Bronchial smooth muscle cell (primary cell): ENCODE results near the gene TTC36. TPM values are rescaled to one million over a fixed set of nuclear protein-coding genes. Genes with fewer than 3 reads are reported as not detected.

ENCODE experiments used
- total RNA-seq: library from RNA; depleted of rRNA; stranded (reverse); fragments of >200 nt; gene quantifications from 2 replicates; pipeline ENCODE4 v1.2.1, GENCODE V29; 2014

The TTC36 gene
- 0.79 TPM in 1 of 2 replicates, not detected in the other for total RNA-seq

GRCh38 chr11:118527109-118527508 lies at the start of gene TTC36:
Gene TTC36 (plus strand): TSS chr11:118527474. CDS start chr11:118527495, 21 bp downstream.

GRCh38 chr11:118530683-118531596 lies 3.7 kb downstream of the TTC36 start, which contains the start of gene TMEM25:
Gene TMEM25 (plus strand): TSS chr11:118531192. CDS start chr11:118531802, 610 bp downstream.

GRCh38 chr11:118572061-118572980 lies 45.0 kb downstream of the TTC36 start, which contains the start of gene ARCN1:
Gene ARCN1 (plus strand): TSS chr11:118572409. CDS start chr11:118572548, 139 bp downstream.

Other genes with a start within 250 kb of the TTC36 start
- gene CD3E, start 222.7 kb upstream of the TTC36 start, total RNA-seq: not detected in 2 replicates
- not detected in 2 replicates for gene CD3D, start 184.8 kb upstream of the TTC36 start, total RNA-seq
- gene CD3G, start 183.1 kb upstream of the TTC36 start, total RNA-seq: not detected in 2 replicates
- gene UBE4A, start 167.9 kb upstream of the TTC36 start, total RNA-seq: 20.3 and 25.7 TPM in 2 replicates
- gene ATP5MG, start 125.9 kb upstream of the TTC36 start, total RNA-seq: 135 and 157 TPM in 2 replicates
- 15.8 and 23.3 TPM in 2 replicates for gene KMT2A, start 91.0 kb upstream of the TTC36 start, total RNA-seq
- gene TMEM25, start 3.7 kb downstream of the TTC36 start, total RNA-seq: 11.2 and 12.1 TPM in 2 replicates
- 26.8 and 31.9 TPM in 2 replicates for gene IFT46, start 38.5 kb downstream of the TTC36 start, total RNA-seq
- 101 and 113 TPM in 2 replicates for gene ARCN1, start 44.9 kb downstream of the TTC36 start, total RNA-seq
- gene PHLDB1, start 80.1 kb downstream of the TTC36 start, total RNA-seq: 58.5 and 89.3 TPM in 2 replicates
- gene TREH, start 152.2 kb downstream of the TTC36 start, total RNA-seq: under 0.01 TPM in 1 of 2 replicates, not detected in the other